Astrocyte of the spinal cord (primary cell): ENCODE results near the gene PRDM16.
A peak's percentile ranks its signal among the peaks of the same experiment; 100 is the strongest.

Experiments used
- DNase-seq: peaks from one replicate; pipeline ENCODE4 v3.0.0; 2011; ENCODE audit warnings: low read depth, low spot score
- H3K4me3 ChIP-seq: 2 replicates; pipeline ENCODE4 v1.5.1; 2011; ENCODE audit warnings: low read depth, mild to moderate bottlenecking, low read length, moderate library complexity
- in situ Hi-C: cut with HindIII; loops from 2 replicates; pipeline ENCODE4 v1.10.0; 2017; ENCODE audit warnings: low sequenced_read_pairs
- TF ChIP-seq, protein P1 (sequence below): IDR thresholded peaks from 2 replicates; pipeline ENCODE4 v1.5.1; 2012; ENCODE audit warnings: low read depth, mild to moderate bottlenecking, low read length, inconsistent platforms

The PRDM16 gene

GRCh38 chr1:3363756-3364155 lies 294.8 kb downstream of the PRDM16 start:
- in situ Hi-C loops: no loop called here
- no peak overlapping the region for H3K4me3 ChIP-seq
- DNase-seq: no peak
- TF ChIP-seq, protein P1, sequence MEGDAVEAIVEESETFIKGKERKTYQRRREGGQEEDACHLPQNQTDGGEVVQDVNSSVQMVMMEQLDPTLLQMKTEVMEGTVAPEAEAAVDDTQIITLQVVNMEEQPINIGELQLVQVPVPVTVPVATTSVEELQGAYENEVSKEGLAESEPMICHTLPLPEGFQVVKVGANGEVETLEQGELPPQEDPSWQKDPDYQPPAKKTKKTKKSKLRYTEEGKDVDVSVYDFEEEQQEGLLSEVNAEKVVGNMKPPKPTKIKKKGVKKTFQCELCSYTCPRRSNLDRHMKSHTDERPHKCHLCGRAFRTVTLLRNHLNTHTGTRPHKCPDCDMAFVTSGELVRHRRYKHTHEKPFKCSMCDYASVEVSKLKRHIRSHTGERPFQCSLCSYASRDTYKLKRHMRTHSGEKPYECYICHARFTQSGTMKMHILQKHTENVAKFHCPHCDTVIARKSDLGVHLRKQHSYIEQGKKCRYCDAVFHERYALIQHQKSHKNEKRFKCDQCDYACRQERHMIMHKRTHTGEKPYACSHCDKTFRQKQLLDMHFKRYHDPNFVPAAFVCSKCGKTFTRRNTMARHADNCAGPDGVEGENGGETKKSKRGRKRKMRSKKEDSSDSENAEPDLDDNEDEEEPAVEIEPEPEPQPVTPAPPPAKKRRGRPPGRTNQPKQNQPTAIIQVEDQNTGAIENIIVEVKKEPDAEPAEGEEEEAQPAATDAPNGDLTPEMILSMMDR: no peak

DNA sequence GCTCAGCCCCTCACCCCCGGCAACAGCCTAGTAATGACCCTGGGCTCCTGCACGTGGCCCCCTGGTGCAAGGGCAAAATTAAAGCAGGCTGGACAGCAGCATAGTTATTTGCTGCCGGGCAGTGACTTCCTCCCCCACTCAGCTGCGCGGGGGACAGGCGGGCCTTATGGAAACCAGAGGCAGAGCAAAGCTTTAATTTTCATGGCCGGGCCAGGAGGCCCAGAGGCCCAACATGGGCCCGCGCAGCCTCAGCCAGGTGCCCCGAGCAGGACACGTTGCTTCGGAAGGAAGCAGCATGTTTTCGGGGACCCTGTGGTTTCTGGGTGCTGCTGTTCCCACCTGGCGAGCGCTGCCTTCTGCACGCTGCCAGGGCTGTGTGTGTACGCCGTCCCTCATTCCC lies 295.5 kb downstream of the PRDM16 start:
- H3K4me3 ChIP-seq: no peak overlapping the region
- TF ChIP-seq, protein P1: no peak
- in situ Hi-C loops: no loop called here
- no peak for DNase-seq

- H3K4me3 ChIP-seq: no peak overlapping the region
- DNase-seq: no peak
- TF ChIP-seq, protein P1: no peak
- in situ Hi-C loops: no loop called here
Observed at GRCh38 chr1:3364983-3365382, 296.0 kb downstream of the PRDM16 start.

DNA sequence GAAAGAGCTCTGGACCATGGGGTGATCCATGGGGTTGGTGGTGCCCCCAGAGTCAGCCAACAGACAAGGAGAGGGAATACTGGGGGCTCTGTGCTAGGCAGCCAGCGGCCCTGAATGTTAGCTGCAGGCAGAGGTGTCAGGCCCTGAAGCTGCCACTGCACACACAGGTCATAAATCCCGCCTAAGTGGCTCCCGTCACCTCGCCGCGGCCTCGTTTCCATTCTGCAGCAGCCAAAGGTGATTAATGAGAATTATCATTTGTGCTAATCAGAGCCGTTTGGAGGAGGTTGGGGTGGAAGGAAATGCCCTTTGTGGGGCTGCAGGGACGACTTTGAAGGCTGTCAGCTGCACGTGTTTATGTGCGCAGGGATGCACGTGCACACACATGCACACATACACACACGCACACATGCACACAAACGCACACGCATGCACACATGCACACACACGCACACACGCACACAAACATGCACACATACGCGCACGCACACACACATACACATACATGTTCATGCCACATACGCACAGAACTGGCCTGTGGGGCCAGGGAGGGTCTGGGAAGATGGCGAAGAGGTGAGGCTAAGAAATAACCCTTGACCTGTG lies 296.6 kb downstream of the PRDM16 start:
- in situ Hi-C loops: no loop called here
- DNase-seq: no peak
- TF ChIP-seq, protein P1: no peak
- H3K4me3 ChIP-seq: no peak overlapping the region

GRCh38 chr1:3366126-3367051 lies 297.4 kb downstream of the PRDM16 start:
- TF ChIP-seq, protein P1: no peak
- peak; percentile 62 for DNase-seq
- in situ Hi-C loops: no loop called here
- no peak overlapping the region for H3K4me3 ChIP-seq

GRCh38 chr1:3367376-3367775 lies 298.4 kb downstream of the PRDM16 start:
- no peak for DNase-seq
- no peak overlapping the region for H3K4me3 ChIP-seq
- in situ Hi-C loops: no loop called here
- TF ChIP-seq, protein P1: no peak
